HL-60 (cell line): ENCODE results near the gene CPPED1.

Experiments used
- DNase-seq, 2 experiments: peaks; one replicate each; pipeline ENCODE4 v3.0.0-alpha.2; 2010 to 2020; ENCODE audit warnings: low read depth in 1 of 2, low spot score in 1 of 2
- H3K27ac ChIP-seq: fragments of 250-450 bp; sonication (Bioruptor Pico); replicated peaks from 2 replicates; pipeline ENCODE4 v1.5.1; 2020; ENCODE audit warnings: mild to moderate bottlenecking, moderate library complexity
- H3K27me3 ChIP-seq: fragments of 250-450 bp; sonication (Bioruptor Pico); 2 replicates; pipeline ENCODE4 v1.5.1; 2021; ENCODE audit warnings: mild to moderate bottlenecking, moderate library complexity; ENCODE audit not compliant: insufficient read depth, poor library complexity, severe bottlenecking
- H3K4me3 ChIP-seq: replicated peaks from 2 replicates; pipeline ENCODE4 v1.5.1; 2011; ENCODE audit warnings: mild to moderate bottlenecking, control low read depth, low read length; ENCODE audit not compliant: insufficient read depth
- GABPA ChIP-seq: IDR thresholded peaks from 2 replicates; pipeline ENCODE4 v1.6.1; 2012; ENCODE audit warnings: low read depth
- POLR2AphosphoS5 ChIP-seq: IDR thresholded peaks from 2 replicates; pipeline ENCODE4 v1.6.1; 2012; ENCODE audit warnings: low read depth
- SPI1 ChIP-seq: IDR thresholded peaks from 2 replicates; pipeline ENCODE4 v1.6.1; 2012; ENCODE audit warnings: low read depth, mild to moderate bottlenecking, borderline replicate concordance
- TF ChIP-seq, protein P1 (sequence below): IDR thresholded peaks from one replicate; pipeline ENCODE4 v1.5.1; 2011; ENCODE audit warnings: low read length, control low read depth, inconsistent platforms; ENCODE audit not compliant: insufficient read depth
- TF ChIP-seq, protein P2 (sequence below): IDR thresholded peaks from 2 replicates; pipeline ENCODE4 v1.6.1; 2012; ENCODE audit warnings: low read depth; ENCODE audit not compliant: insufficient replicate concordance

The CPPED1 gene

DNA sequence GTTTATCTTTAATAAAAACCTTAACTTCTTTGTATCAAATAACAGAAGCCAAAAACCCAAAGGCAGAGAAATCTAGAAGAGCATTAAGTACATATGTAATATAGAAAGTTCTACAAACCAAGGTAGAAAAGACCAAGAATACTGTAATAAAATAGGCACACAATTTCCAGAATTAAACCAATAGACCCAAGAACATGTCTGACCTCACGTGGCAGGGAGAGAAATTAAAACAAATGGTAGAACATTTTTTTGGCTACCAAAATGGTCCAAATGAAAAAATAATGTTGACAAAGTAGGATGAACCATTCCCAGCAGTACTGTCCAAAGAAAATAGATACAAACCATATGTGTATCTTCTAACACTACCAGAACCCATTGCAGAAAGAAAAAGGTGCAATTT is 183.5 kb downstream of the CPPED1 start:
- TF ChIP-seq POLR2AphosphoS5 (no peak), SPI1 (no peak), GABPA (no peak)
- TF ChIP-seq, protein P1, sequence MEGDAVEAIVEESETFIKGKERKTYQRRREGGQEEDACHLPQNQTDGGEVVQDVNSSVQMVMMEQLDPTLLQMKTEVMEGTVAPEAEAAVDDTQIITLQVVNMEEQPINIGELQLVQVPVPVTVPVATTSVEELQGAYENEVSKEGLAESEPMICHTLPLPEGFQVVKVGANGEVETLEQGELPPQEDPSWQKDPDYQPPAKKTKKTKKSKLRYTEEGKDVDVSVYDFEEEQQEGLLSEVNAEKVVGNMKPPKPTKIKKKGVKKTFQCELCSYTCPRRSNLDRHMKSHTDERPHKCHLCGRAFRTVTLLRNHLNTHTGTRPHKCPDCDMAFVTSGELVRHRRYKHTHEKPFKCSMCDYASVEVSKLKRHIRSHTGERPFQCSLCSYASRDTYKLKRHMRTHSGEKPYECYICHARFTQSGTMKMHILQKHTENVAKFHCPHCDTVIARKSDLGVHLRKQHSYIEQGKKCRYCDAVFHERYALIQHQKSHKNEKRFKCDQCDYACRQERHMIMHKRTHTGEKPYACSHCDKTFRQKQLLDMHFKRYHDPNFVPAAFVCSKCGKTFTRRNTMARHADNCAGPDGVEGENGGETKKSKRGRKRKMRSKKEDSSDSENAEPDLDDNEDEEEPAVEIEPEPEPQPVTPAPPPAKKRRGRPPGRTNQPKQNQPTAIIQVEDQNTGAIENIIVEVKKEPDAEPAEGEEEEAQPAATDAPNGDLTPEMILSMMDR = no peak
- TF ChIP-seq, protein P2, sequence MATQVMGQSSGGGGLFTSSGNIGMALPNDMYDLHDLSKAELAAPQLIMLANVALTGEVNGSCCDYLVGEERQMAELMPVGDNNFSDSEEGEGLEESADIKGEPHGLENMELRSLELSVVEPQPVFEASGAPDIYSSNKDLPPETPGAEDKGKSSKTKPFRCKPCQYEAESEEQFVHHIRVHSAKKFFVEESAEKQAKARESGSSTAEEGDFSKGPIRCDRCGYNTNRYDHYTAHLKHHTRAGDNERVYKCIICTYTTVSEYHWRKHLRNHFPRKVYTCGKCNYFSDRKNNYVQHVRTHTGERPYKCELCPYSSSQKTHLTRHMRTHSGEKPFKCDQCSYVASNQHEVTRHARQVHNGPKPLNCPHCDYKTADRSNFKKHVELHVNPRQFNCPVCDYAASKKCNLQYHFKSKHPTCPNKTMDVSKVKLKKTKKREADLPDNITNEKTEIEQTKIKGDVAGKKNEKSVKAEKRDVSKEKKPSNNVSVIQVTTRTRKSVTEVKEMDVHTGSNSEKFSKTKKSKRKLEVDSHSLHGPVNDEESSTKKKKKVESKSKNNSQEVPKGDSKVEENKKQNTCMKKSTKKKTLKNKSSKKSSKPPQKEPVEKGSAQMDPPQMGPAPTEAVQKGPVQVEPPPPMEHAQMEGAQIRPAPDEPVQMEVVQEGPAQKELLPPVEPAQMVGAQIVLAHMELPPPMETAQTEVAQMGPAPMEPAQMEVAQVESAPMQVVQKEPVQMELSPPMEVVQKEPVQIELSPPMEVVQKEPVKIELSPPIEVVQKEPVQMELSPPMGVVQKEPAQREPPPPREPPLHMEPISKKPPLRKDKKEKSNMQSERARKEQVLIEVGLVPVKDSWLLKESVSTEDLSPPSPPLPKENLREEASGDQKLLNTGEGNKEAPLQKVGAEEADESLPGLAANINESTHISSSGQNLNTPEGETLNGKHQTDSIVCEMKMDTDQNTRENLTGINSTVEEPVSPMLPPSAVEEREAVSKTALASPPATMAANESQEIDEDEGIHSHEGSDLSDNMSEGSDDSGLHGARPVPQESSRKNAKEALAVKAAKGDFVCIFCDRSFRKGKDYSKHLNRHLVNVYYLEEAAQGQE = no peak
- Histone ChIP-seq H3K27me3 (no peaks in the 10 kb centered on the region), H3K4me3 (no peak overlapping the region), H3K27ac (no peak overlapping the region)
- DNase-seq = no peak

DNA sequence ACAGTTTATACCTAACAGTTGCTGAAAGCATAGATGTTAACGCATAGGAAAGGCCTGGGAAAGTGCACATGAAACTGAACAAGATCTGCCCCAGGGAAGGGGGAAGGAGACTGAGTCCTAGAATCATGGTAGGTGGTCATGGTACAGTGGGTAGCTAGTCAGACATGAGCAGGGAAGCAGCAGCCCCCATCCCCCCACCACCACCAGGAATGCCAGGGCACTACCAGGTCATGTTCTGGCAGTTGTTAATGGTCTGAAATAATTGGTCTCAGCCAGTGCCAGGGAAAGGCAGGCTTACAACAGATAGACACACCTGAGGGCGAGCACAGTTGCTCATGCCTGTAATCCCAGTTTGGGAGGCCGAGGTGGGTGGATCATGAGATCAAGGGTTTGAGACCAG is 185.2 kb downstream of the CPPED1 start:
- Histone ChIP-seq H3K27ac (no peak overlapping the region), H3K4me3 (no peak overlapping the region), H3K27me3 (no peaks in the 10 kb centered on the region)
- no peak for TF ChIP-seq SPI1
- no peak for TF ChIP-seq GABPA
- TF ChIP-seq, protein P1 = no peak
- TF ChIP-seq POLR2AphosphoS5 = no peak
- TF ChIP-seq, protein P2 = no peak
- no peak for DNase-seq

DNA sequence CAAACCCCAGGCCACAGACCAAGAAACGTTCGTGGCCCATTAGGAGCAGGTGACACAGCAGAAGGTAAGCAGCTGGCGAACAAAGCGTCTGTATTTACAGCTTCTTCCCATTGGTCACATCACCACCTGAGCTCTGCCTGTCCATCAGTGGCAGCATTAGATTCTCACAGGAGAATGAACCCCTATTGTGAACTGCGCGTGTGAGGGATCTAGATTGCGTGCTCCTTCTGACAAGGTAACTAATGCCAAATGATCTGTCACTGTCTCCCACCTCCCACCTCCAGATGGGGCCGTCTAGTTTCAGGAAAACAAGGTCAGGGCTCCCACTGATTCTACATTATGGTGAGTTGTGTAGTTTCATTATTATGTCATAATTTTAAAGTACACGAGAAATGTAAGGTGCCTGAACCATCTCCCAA is 186.3 kb downstream of the CPPED1 start:
- Histone ChIP-seq H3K4me3 (no peak overlapping the region), H3K27me3 (no peaks in the 10 kb centered on the region), H3K27ac (no peak overlapping the region)
- no peak for TF ChIP-seq SPI1
- TF ChIP-seq GABPA = no peak
- TF ChIP-seq, protein P1 = no peak
- TF ChIP-seq POLR2AphosphoS5 = no peak
- TF ChIP-seq, protein P2 = no peak
- no peak for DNase-seq
